ENCODE results near the gene CT55.
A peak's percentile ranks its signal among the peaks of the same experiment; 100 is the strongest.
"Not testable (repeated sequence)": the region's sequence is repeated elsewhere in the genome, so short reads cannot be mapped to it uniquely, and the experiment has no call there.

CT55 gene
- long read RNA-seq, donor 1: 0 reads
- long read RNA-seq, donor 2: 0 reads
- long read RNA-seq, donor 3: 0 reads
- long read RNA-seq, donor 4: 0 reads
- long read RNA-seq, donor 5: 0 reads
- long read RNA-seq, donor 6: 0 reads
- long read RNA-seq, donor 7: 0 reads
- long read RNA-seq, donor 8: 0 reads

GRCh38 chrX:135170877-135171519 is at the start of gene CT55:
TSS of gene CT55 (minus strand) at chrX:135171398. CDS start at chrX:135171171, 227 bp downstream.
- DNase-seq: no peak

GRCh38 chrX:135213200-135213844 is 42.1 kb upstream of the CT55 start:
- DNase-seq: no peak

GRCh38 chrX:135206427-135206826 is 35.2 kb upstream of the CT55 start:
- DNase-seq: not testable (repeated sequence)

- DNase-seq: no peak
Observed at GRCh38 chrX:135200297-135200696, 29.1 kb upstream of the CT55 start.

GRCh38 chrX:135194684-135195083 is 23.5 kb upstream of the CT55 start:
- DNase-seq: no peak

- DNase-seq: no peak
Observed at GRCh38 chrX:135193740-135194139, 22.5 kb upstream of the CT55 start.

GRCh38 chrX:135191838-135192237 is 20.6 kb upstream of the CT55 start:
- no peak for DNase-seq

- DNase-seq: peak; percentile 4
Observed at GRCh38 chrX:135185795-135186443, 14.7 kb upstream of the CT55 start.

- no peak for DNase-seq
Observed at GRCh38 chrX:135178636-135179035, 7.4 kb upstream of the CT55 start.

- no peak for DNase-seq
Observed at GRCh38 chrX:135170468-135170867, 730 bp downstream of the CT55 start.

- not testable (repeated sequence) for DNase-seq
Observed at GRCh38 chrX:135169534-135169933, 1.7 kb downstream of the CT55 start.

GRCh38 chrX:135168486-135168885 is 2.7 kb downstream of the CT55 start:
- DNase-seq: no peak

GRCh38 chrX:135154688-135155087 is 16.5 kb downstream of the CT55 start:
- DNase-seq: not testable (repeated sequence)

GRCh38 chrX:135126145-135126544 is 45.1 kb downstream of the CT55 start:
- DNase-seq: not testable (repeated sequence)

GRCh38 chrX:135120056-135120576 is 51.1 kb downstream of the CT55 start, which contains the start of gene ETDB:
TSS of gene ETDB (minus strand) at chrX:135120526. CDS start at chrX:135119261, 1,265 bp downstream.
- not testable (repeated sequence) for DNase-seq

- not testable (repeated sequence) for DNase-seq
Observed at GRCh38 chrX:135116064-135116463, 55.1 kb downstream of the CT55 start.

GRCh38 chrX:135114392-135114791 is 56.8 kb downstream of the CT55 start:
- no peak for DNase-seq

- no peak for DNase-seq
Observed at GRCh38 chrX:135112743-135113142, 58.5 kb downstream of the CT55 start.

GRCh38 chrX:135112096-135112729 is 59.0 kb downstream of the CT55 start:
- DNase-seq: no peak

- DNase-seq: no peak
Observed at GRCh38 chrX:135109554-135109953, 61.6 kb downstream of the CT55 start.
